Measurements from ENCODE around the gene HSD17B2. TPM values are rescaled to one million over a fixed set of nuclear protein-coding genes. Genes with fewer than 3 reads are reported as not detected.

The HSD17B2 gene
- total and polyA plus RNA-seq, 2 donors from 2014 or later: 0.79 to 1.8 TPM

DNA sequence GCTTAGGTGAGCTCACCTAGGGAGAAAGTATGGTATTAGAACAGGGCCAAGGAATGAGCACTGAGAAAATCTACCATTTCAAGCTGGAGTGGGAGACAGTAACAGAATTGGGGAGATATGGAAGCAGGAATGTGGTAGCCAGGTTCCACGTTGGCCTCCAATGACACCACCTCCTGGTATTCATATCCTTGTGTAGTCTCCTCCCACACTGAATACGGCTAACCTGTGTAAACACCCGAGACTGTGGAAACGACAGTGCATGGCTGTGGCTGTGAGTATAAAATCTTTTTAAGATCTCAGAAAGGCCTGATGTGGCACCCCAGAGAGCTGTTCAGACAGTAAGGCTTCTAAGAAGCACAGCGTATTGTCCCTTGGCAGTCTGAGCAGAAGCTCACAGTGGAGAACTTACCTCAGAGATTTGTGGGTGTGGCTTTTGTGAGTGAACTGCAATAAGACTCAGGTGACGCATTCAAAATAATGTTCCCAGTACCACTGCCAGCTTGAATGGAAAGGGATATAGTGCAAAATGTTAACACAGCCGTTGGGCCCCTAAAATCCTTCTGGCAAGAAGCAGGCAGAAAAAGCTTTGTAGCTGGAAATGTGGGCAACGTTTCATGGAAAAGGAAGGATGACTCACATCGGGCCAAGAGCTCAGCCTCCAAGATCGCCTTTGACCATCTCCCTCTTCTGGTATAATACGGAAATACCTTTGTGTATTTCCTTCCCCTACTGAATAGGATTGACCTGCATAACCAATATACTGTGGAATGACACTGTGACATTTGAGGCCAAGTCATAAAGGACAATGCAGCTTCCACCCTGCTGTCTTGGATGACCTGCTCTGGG lies 38.2 kb upstream of the HSD17B2 start:
- no peak overlapping the region for H3K9ac ChIP-seq (ENCODE audit: low read length in 3 of 3)
- no peaks in the 10 kb centered on the region for H3K27me3 ChIP-seq (ENCODE audit: control insufficient read depth, insufficient read depth, low read length)
- H3K9me3 ChIP-seq (ENCODE audit: control insufficient read depth in 2 of 3, insufficient read depth in 1 of 3, low read length in 3 of 3): no peaks in the 10 kb centered on the region
- H3K36me3 ChIP-seq (ENCODE audit: control insufficient read depth in 2 of 3, insufficient read depth in 3 of 3, low read length in 3 of 3): peaks cover 0 to 22% (median 0%) of the 10 kb centered on the region in 3 donors
- H3K27ac ChIP-seq (ENCODE audit: low read depth in 2 of 2, low read length in 2 of 2): no peak overlapping the region
- FAIRE-seq (no peak), DNase-seq (no peak)
- TF ChIP-seq, protein P1, sequence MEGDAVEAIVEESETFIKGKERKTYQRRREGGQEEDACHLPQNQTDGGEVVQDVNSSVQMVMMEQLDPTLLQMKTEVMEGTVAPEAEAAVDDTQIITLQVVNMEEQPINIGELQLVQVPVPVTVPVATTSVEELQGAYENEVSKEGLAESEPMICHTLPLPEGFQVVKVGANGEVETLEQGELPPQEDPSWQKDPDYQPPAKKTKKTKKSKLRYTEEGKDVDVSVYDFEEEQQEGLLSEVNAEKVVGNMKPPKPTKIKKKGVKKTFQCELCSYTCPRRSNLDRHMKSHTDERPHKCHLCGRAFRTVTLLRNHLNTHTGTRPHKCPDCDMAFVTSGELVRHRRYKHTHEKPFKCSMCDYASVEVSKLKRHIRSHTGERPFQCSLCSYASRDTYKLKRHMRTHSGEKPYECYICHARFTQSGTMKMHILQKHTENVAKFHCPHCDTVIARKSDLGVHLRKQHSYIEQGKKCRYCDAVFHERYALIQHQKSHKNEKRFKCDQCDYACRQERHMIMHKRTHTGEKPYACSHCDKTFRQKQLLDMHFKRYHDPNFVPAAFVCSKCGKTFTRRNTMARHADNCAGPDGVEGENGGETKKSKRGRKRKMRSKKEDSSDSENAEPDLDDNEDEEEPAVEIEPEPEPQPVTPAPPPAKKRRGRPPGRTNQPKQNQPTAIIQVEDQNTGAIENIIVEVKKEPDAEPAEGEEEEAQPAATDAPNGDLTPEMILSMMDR (IDR thresholded peaks at IDR 0.05; ENCODE audit: borderline replicate concordance, extremely low read depth, insufficient read depth): no peak
- intact Hi-C loops (cut with DNase I): no loop called here
- no peak overlapping the region for H3K4me3 ChIP-seq (ENCODE audit: low read length in 3 of 3)
- peaks cover 0 to 6% (median 0%) of the 10 kb centered on the region in 3 donors for H3K4me1 ChIP-seq (ENCODE audit: control insufficient read depth in 2 of 3, insufficient read depth in 2 of 3, low read depth in 1 of 3, low read length in 3 of 3)

DNA sequence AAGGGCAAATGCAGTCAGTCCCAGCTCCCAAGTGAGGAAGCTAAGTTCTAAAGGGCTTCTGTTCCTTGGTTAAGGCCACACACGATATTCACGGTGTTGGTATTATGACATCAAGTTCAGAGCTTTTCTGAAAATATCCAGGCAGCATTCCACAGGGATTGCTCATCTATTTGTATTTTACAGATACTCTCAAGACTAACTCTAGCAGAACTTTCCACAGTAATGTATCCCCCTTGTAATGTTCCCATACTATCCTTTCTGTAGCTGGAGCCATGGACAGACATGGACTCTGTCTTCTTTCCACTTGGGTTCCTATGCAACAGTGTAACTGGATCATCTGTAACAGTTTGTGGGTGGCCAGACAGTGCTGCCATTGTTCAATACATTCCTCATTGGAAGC lies 37.3 kb upstream of the HSD17B2 start:
- Histone ChIP-seq H3K4me3 (ENCODE audit: low read length in 3 of 3) (no peak overlapping the region), H3K9ac (ENCODE audit: low read length in 3 of 3) (no peak overlapping the region), H3K27me3 (ENCODE audit: control insufficient read depth, insufficient read depth, low read length) (no peaks in the 10 kb centered on the region), H3K4me1 (ENCODE audit: control insufficient read depth in 2 of 3, insufficient read depth in 2 of 3, low read depth in 1 of 3, low read length in 3 of 3) (peaks cover 0 to 6% (median 0%) of the 10 kb centered on the region in 3 donors), H3K27ac (ENCODE audit: low read depth in 2 of 2, low read length in 2 of 2) (no peak overlapping the region), H3K9me3 (ENCODE audit: control insufficient read depth in 2 of 3, insufficient read depth in 1 of 3, low read length in 3 of 3) (no peaks in the 10 kb centered on the region), H3K36me3 (ENCODE audit: control insufficient read depth in 2 of 3, insufficient read depth in 3 of 3, low read length in 3 of 3) (peaks cover 0 to 22% (median 0%) of the 10 kb centered on the region in 3 donors)
- TF ChIP-seq, protein P1 (IDR thresholded peaks at IDR 0.05; ENCODE audit: borderline replicate concordance, extremely low read depth, insufficient read depth): no peak
- intact Hi-C loops (cut with DNase I): no loop called here
- no peak for DNase-seq
- no peak for FAIRE-seq

DNA sequence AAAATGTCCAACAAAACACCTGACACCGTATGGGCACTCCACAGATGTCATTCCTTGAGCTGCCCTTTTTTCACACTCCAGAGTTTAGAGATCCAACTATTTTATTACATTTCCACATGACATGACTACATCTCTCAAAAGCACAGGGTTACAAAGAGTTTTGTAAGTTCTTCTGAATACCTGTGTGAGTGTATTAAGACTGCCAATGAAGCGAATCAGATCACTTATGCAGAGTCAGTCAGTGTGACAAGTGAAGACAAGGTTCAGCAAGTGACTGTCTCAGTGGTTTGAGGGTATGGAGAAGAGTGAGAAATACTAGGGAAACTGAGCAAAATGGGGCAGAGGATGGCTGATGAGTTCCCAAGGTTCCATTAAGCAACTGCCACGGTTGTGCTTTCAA lies 32.2 kb upstream of the HSD17B2 start:
- Histone ChIP-seq H3K9ac (ENCODE audit: low read length in 3 of 3) (no peak overlapping the region), H3K27ac (ENCODE audit: low read depth in 2 of 2, low read length in 2 of 2) (no peak overlapping the region), H3K4me3 (ENCODE audit: low read length in 3 of 3) (no peak overlapping the region), H3K9me3 (ENCODE audit: control insufficient read depth in 2 of 3, insufficient read depth in 1 of 3, low read length in 3 of 3) (no peaks in the 10 kb centered on the region), H3K36me3 (ENCODE audit: control insufficient read depth in 2 of 3, insufficient read depth in 3 of 3, low read length in 3 of 3) (peaks cover 0 to 27% (median 0%) of the 10 kb centered on the region in 3 donors), H3K4me1 (ENCODE audit: control insufficient read depth in 2 of 3, insufficient read depth in 2 of 3, low read depth in 1 of 3, low read length in 3 of 3) (peaks cover 2 to 13% (median 7%) of the 10 kb centered on the region in 3 donors), H3K27me3 (ENCODE audit: control insufficient read depth, insufficient read depth, low read length) (no peaks in the 10 kb centered on the region)
- FAIRE-seq (no peak), DNase-seq (no peak)
- TF ChIP-seq, protein P1 (IDR thresholded peaks at IDR 0.05; ENCODE audit: borderline replicate concordance, extremely low read depth, insufficient read depth): no peak
- intact Hi-C loops (cut with DNase I): no loop called here

Data from kidney (tissue), 14 donors.